GM19035 (cell line): ENCODE results near the gene GSK3B.
"Not testable (repeated sequence)": the region's sequence is repeated elsewhere in the genome, so short reads cannot be mapped to it uniquely, and the experiment has no call there.

ENCODE experiments used
- ATAC-seq: cut with Tn5 transposase; IDR thresholded peaks from one replicate; pipeline ENCODE4 v1.9.1; 2021; ENCODE audit not compliant: unreplicated experiment

The GSK3B gene

GRCh38 chr3:120057029-120057428 lies 37.2 kb downstream of the GSK3B start:
- no peak for ATAC-seq

GRCh38 chr3:120053647-120054046 lies 40.6 kb downstream of the GSK3B start:
- ATAC-seq = not testable (repeated sequence)

GRCh38 chr3:120052677-120053076 lies 41.6 kb downstream of the GSK3B start:
- no peak for ATAC-seq

GRCh38 chr3:120052225-120052624 lies 42.0 kb downstream of the GSK3B start:
- ATAC-seq = peak; percentile 84

- not testable (repeated sequence) for ATAC-seq
Measured at GRCh38 chr3:120051570-120051969, 42.7 kb downstream of the GSK3B start.

- no peak for ATAC-seq
Measured at GRCh38 chr3:120049881-120050539, 44.2 kb downstream of the GSK3B start.

GRCh38 chr3:120049072-120049471 lies 45.2 kb downstream of the GSK3B start:
- ATAC-seq = no peak

- ATAC-seq = no peak
Measured at GRCh38 chr3:120048355-120049041, 45.7 kb downstream of the GSK3B start.

GRCh38 chr3:120047686-120048085 lies 46.6 kb downstream of the GSK3B start:
- no peak for ATAC-seq

- ATAC-seq = no peak
Measured at GRCh38 chr3:120040813-120041377, 53.4 kb downstream of the GSK3B start.

GRCh38 chr3:120039642-120040610 lies 54.3 kb downstream of the GSK3B start:
- no peak for ATAC-seq

- no peak for ATAC-seq
Measured at GRCh38 chr3:120033596-120033995, 60.7 kb downstream of the GSK3B start.

- ATAC-seq = no peak
Measured at GRCh38 chr3:120031561-120031960, 62.7 kb downstream of the GSK3B start.

GRCh38 chr3:120029749-120030148 lies 64.5 kb downstream of the GSK3B start:
- no peak for ATAC-seq

GRCh38 chr3:120028271-120029047 lies 65.8 kb downstream of the GSK3B start:
- ATAC-seq = no peak

- no peak for ATAC-seq
Measured at GRCh38 chr3:120027226-120027625, 67.0 kb downstream of the GSK3B start.

GRCh38 chr3:120025520-120025919 lies 68.7 kb downstream of the GSK3B start:
- no peak for ATAC-seq

GRCh38 chr3:120024103-120024502 lies 70.1 kb downstream of the GSK3B start:
- no peak for ATAC-seq

GRCh38 chr3:120022729-120023128 lies 71.5 kb downstream of the GSK3B start:
- ATAC-seq = no peak

GRCh38 chr3:120021523-120021922 lies 72.7 kb downstream of the GSK3B start:
- ATAC-seq = no peak
